Activated naive CD4-positive, alpha-beta T cell treated with anti-CD3 and anti-CD28 coated beads, Interleukin-2, amount 50 U/mL, for 72 hours (primary cell): Measurements from ENCODE around the gene ATP6V0A4. TPM values are rescaled to one million over a fixed set of nuclear protein-coding genes. Genes with fewer than 3 reads are reported as not detected.

Experiments used
- ATAC-seq, 2 donors: fragments of 150-1000 bp; cut with Tn5 transposase; 2 replicates each; pipeline ENCODE4 v1.10.0; 2021; ENCODE audit warnings: mild to moderate bottlenecking in 2 of 2, moderate library complexity in 2 of 2
- DNase-seq, 2 donors: peaks; one replicate each; pipeline ENCODE4 v3.0.0; 2021 to 2022; ENCODE audit warnings: low spot score in 2 of 2
- H3K27ac Mint-ChIP-seq, 2 donors: one replicate each; pipeline ENCODE4 v1.8.0; 2022; ENCODE audit warnings: mild to moderate bottlenecking in 2 of 2, mixed read lengths in 2 of 2
- H3K36me3 Mint-ChIP-seq, 2 donors: one replicate each; pipeline ENCODE4 v1.8.0; 2022; ENCODE audit warnings: mixed read lengths in 2 of 2
- H3K9me3 Mint-ChIP-seq, 2 donors: one replicate each; pipeline ENCODE4 v1.8.0; 2022; ENCODE audit warnings: mixed read lengths in 2 of 2
- total RNA-seq, 2 donors: library from RNA; stranded (reverse); gene quantifications; one replicate each; pipeline ENCODE4 v1.2.3, GENCODE V29; 2022

Gene ATP6V0A4
- total RNA-seq, 2 donors from 2014 or later, result 0.33 TPM; not detected in 1

GRCh38 chr7:138663725-138664710, 134.0 kb downstream of the ATP6V0A4 start:
- DNase-seq, result no peak
- H3K27ac Mint-ChIP-seq, result peak overlapping the region in 1 of 2 donors; percentile 55
- H3K36me3 Mint-ChIP-seq, result peaks cover 0 to 6% of the 10 kb centered on the region in 2 donors
- peaks cover 0 to 7% of the 10 kb centered on the region in 2 donors for H3K9me3 Mint-ChIP-seq
- ATAC-seq, result peak; percentile 18 to 46

- ATAC-seq (no peak), DNase-seq (no peak)
- no peak overlapping the region for H3K27ac Mint-ChIP-seq
- peaks cover 0 to 2% of the 10 kb centered on the region in 2 donors for H3K9me3 Mint-ChIP-seq
- peaks cover 0 to 6% of the 10 kb centered on the region in 2 donors for H3K36me3 Mint-ChIP-seq
Measured at GRCh38 chr7:138662991-138663320, 135.0 kb downstream of the ATP6V0A4 start.

- ATAC-seq (no peak), DNase-seq (no peak)
- Mint-ChIP-seq H3K9me3 (no peaks in the 10 kb centered on the region), H3K27ac (no peak overlapping the region), H3K36me3 (peaks cover 0 to under 1% of the 10 kb centered on the region in 2 donors)
Measured at GRCh38 chr7:138662076-138662990, 135.7 kb downstream of the ATP6V0A4 start.

GRCh38 chr7:138661069-138661635, 136.8 kb downstream of the ATP6V0A4 start:
- Mint-ChIP-seq H3K36me3 (no peaks in the 10 kb centered on the region), H3K9me3 (no peaks in the 10 kb centered on the region), H3K27ac (no peak overlapping the region)
- no peak for ATAC-seq
- no peak for DNase-seq

- Mint-ChIP-seq H3K27ac (no peak overlapping the region), H3K36me3 (no peaks in the 10 kb centered on the region), H3K9me3 (no peaks in the 10 kb centered on the region)
- no peak for ATAC-seq
- DNase-seq, result no peak
Measured at GRCh38 chr7:138658889-138659288, 139.1 kb downstream of the ATP6V0A4 start.

- DNase-seq, result no peak
- peaks cover 0 to 3% of the 10 kb centered on the region in 2 donors for H3K36me3 Mint-ChIP-seq
- H3K27ac Mint-ChIP-seq, result no peak overlapping the region
Measured at GRCh38 chr7:138657854-138658386, 140.1 kb downstream of the ATP6V0A4 start.

GRCh38 chr7:138656952-138657351, 141.0 kb downstream of the ATP6V0A4 start:
- Mint-ChIP-seq H3K9me3 (no peaks in the 10 kb centered on the region), H3K36me3 (peaks cover 0 to 4% of the 10 kb centered on the region in 2 donors), H3K27ac (no peak overlapping the region)
- no peak for ATAC-seq
- DNase-seq, result no peak

More at GRCh38 chr7:138657854-138658386, 140.1 kb downstream of the ATP6V0A4 start:
- H3K9me3 Mint-ChIP-seq, result no peaks in the 10 kb centered on the region
- no peak for ATAC-seq

Other genes starting within 250 kb of the ATP6V0A4 start
- gene SVOPL, start 96.8 kb downstream of the ATP6V0A4 start, total RNA-seq, result not detected
- gene TMEM213, start 202 bp downstream of the ATP6V0A4 start, total RNA-seq, result under 1 TPM in 1 of 2 donors, not detected in 1; 0.18 TPM
- gene KIAA1549, start 183.2 kb upstream of the ATP6V0A4 start, total RNA-seq, result 1 to 10 TPM; 1.1 to 1.2 TPM
- gene ZC3HAV1L, start 237.8 kb upstream of the ATP6V0A4 start, total RNA-seq, result 10 to 100 TPM in 1 of 2 donors, 1 to 10 TPM in 1; 2.0 to 22.6 TPM